NOMO-1 treated with dmso at 0.1 percent for 144 hours (cell line): ENCODE results near the gene TMEM208.
A peak's percentile ranks its signal among the peaks of the same experiment; 100 is the strongest.

Source experiments
- DNase-seq: peaks from one replicate; lab custom pipeline; 2025; ENCODE audit not compliant: unreplicated experiment; lab: John Stamatoyannopoulos, UW

The TMEM208 gene

DNA sequence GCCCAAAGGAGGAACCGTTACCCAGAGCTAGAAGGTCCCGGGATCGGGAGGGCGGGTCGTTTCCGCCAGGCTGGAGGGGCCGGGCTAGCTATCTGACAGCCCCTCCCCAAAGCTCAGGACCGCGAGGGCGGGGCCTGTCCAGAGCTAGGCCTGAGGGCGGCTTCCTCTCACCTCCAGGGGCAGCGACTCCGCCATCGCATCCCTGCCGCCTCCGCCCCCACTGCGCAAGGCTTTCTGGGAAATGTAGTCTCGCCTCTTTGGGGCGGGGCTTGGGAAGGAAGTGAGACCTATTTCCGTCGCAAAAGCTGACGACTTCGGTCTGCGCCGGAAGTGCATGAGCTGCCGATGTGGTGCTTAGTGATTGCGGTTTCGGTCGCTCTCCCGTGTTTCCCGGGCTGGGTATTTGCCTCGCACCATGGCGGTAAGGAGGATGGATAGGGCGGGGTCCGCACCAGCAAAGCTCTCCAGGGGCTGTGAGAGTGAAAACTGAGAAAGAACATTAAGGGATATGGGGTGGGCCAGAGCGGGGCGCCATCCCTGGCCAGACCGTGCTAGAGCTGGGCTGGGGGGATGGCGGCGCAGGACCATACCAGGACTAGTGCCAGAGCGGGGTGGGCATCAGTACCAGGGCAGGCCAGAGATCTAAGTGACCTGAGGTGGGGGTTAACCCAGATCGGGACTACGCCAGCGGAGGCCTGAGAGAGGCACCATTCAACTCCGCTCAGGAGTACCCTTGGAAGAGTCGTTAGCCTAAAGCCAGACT lies at the start of gene TMEM208:
TSS of gene TMEM208 (plus strand) at position 327 of the 763 bp plus-strand sequence. CDS start at position 416, 89 bp downstream.
- peak; percentile 97 for DNase-seq

DNA sequence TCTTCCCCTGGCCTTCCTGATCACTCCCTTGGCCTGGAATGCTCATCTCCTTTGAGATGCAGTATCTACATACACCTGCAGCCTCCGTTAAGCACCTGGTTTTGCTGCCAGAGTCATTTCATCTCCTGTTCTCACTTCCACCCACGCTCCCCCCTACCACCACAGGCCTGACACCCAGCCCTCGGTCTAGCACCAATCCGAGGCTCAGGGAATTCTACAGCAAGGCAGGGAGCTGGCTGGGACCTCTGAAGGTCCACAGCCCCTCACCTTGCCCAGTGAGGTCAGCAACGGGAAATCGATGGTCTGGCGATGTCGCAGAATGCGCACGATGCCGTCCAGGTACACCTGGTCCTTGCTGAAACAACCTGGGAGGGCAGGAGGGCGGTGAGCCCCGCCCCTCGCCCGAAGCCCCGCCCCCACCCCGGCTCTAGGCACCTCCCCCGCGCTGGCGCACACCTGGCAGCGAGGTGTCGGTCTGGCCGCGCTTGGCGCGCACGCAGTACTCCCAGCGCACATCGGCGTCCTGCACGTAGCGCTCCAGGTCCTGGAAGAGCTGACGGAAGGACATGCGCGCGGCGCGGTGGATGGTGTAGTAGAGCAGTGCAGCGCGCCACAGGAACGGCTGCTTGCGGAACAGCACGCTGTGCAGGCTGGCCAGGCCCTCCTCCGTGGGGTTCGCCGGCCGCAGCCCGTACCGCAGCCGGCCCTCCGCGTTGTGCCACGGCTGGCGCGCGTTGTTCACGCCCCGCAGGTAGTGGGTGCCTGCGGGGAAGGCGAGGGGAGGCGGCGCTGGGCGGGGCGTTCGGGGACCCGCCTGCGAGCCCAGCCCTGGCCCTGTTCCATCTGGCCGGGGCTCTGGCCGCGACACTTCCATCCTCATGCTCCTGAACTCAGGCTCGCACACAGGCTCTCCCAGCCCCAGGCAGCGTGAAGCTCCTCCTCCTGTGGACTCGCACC lies 48.9 kb upstream of the TMEM208 start:
- DNase-seq = no peak

DNA sequence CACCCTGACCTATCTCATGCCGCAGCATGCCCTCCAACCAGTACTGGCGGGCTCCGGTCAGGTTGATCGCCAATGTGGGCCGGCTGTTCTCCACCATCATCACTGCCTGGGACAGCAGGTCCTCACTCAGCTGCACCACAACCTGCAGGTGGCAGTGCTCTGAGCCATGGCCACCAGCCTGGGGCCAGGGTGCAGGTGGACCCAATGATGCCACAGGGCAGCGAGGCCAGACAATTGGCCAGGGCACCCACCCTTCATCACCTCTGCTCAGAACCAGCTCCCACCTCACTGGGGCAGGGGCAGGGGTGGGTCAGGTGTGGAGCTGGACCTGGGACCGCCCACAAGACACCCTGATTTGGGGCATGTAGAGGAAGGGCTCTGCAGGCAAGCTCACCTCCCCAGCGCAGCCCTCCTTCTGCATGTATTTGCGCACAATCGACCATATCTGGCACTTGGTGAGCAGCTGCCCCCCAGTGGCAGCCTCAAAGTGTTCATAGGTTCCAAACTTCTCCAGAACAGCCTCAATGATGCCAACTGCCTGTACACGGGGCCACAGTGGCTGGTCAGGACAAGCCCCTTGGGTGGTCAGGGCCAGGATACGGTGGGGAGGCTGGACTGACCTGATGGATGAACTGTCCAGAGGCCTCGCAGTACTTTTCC lies 47.4 kb upstream of the TMEM208 start:
- DNase-seq = no peak

DNA sequence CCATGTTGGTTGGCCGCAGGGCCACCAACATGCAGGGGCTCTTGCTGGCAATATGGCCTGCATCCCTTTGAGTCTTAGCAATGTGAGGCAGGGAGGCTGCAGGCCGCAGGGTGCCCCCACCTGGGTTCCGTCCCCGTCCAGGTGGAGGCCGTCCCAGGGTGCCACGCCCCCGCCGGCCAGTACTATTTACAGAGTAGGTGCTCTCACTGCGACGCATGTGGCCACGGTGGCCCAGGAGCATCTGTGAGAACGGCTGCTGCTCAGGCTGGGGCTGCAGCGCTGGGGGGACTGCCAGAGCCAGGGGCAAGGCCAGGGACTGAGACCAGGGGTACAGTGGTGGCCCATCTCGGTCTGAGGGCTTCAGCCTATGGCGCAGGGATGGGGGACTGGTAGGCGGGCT lies 46.8 kb upstream of the TMEM208 start:
- no peak for DNase-seq

DNA sequence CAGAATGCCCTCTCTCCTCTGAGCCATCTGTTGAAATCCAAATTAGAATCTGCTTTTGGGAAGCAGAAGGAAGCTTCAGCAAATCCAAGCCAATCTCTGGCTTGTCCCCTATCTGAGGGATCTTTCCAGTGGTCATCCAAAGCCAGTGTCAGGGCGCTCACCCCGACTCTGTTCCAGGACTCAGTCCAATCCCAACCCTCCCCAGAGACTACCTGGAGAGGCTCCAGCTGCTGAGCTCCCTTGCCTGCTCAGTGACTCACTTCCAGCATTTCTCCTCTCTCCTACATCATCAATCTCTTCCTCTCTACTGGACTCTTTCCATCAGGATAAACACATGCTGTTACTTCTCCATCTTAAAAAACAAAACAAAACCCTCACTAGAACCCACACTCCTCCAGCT lies 45.6 kb upstream of the TMEM208 start:
- no peak for DNase-seq

DNA sequence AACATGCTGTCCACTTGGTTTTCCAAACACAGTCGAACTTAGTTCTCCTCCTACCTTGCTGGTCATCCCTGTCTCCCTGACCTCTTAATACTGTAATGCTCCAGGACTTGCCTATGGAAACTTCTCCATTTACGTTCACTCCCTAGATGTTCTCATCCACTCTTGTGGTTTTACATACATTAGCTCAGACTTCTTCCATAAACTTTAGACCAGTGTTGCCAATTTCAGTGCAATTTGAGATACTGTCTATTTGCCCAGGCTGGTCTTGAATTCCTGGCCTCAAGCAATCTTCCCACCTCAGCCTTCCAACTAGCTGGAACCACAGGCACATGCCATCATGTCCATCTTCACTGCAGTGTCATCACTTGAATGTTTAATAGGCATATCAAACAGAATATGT lies 44.6 kb upstream of the TMEM208 start:
- no peak for DNase-seq

DNA sequence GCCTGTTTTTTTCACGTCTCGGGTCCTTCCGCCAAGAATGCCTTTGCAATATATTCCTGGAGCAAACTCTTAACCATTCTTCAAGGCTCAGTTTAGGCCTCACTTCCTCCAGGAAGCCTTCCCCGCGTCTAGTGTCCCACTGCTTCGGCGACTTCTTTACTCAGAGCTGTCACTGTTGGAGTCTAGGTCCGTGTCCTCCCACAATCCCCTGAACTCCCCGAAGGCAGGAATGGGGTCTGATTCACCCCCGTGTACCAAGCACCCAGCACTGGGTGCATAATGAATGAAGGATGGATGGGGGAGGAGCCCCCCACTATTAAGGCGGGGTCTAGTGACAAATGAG lies 43.7 kb upstream of the TMEM208 start:
- DNase-seq = no peak

DNA sequence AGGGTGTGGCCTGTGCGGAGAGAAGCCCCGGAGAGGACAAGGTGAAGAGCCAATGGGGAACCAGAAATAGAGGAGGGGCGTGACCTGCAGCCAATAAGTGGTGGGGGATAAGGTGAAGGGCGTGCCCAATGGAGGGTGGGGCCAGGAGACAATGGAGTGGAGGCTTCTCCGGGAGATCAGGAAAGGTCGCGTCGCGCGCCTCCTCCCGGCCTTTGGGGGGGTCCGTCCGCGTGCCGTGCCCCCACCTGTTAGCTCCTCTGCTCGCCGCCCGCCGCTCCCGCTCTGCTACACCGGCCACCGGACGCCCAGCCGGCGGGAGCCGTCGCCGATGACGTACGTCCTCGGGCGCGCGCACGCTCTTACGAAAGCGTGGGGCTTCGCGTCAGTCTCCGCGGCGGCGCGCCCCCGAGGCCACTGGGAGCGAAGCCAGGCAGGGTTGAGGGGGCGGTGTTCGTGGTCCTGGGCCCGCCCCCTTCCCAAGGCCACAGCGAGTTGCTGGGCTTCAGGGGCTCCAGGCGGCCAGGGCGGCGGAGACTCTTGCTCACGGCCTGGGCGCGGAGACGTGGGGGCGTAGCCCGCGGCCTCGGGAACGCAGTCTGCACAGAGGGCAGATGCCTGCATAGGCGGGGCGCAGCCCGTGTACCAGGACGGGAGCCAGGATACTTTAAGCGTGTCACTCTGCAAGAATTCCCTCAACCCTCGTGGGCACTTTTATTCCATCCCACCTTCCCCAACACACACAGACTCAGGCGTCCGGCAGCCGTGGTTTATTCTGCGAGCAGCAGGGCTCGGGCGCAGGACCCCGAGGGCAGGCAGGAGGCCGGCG lies 43.1 kb upstream of the TMEM208 start, which contains the start of gene MATCAP1:
TSS of gene MATCAP1 (minus strand) at position 337 of the 826 bp plus-strand sequence. CDS start 3,353 bp downstream, outside the sequence.
- DNase-seq = peak; percentile 98

DNA sequence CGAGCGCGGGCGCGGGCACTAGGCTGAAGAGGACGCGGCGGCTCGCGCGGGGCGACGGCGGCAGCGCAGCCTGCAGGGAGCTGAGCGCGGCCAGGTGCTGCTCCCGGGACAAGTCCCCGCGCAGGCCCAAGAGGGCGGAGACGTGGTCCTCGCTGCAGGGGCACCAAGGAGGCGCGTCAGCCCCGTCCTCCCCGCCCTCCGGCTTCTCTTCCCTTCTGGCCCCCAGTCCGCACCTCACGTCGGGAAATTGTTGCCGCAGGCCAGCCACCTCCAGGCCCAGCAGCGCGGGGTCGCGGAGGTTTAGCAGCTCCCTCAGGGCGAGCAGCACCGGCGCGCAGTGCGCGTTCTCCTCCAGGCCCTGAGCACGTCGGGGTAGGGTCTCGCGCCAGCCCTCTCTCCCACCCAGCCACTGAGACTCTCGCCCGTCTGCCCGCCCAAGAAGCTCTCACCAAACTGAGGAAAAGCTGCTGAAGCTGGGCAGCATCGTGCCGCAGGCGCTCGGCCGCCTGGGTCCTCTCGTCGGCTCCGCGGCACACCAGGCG lies 42.4 kb upstream of the TMEM208 start:
- DNase-seq = no peak

DNA sequence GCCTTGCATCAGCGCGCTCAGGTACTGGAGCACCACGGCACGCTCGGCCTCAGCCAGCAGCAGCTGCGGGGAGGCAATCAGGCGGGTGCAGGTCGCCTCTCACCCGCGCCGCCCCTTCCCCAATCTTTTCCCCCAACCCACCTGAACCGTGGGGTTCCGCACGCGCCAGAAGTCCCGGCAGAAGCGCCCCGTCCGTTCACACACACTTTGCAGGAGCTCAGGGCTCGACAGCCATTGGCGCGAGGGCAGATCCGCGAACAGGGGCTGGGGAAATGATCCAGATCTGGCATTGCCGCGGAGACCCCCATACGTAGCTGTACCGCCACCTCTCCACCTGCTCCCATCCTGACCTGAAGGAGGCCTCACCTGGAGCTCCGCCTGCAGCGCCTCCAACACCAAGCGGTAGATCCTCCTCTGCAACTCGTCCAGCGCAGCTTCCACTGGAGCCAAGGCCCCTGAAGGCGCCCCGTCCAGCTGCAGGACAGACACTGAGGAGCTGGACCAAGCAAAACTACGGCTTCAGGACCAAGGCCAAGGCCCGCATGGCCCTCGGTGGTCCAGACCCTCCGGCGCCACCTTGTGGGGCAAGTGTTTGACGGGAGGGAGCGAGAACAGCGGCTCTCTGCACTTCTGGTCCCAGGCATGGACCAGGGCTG lies 41.8 kb upstream of the TMEM208 start:
- DNase-seq = peak; percentile 73

DNA sequence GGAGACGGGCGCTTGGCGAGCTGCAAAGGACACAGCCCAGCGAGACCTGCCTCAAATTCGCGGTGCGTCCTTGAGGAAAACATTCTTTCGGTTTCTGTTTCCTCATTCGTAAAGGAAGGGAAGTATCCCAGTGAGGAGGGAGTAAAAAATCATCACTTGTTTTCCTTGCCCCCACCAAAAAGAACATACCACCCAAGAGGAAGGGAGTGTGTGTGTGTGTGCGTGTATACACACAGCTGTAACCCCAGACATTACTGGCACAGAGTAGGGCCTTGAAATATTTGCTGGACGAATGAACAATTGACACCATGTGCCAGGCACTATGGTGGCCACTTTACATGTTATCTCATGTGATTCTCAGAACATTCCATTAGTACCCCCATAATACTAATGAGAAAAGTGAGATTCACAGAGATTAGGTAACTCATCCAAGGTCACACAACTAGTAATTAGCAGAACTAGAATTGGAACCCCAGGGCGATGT lies 41.2 kb upstream of the TMEM208 start:
- no peak for DNase-seq

DNA sequence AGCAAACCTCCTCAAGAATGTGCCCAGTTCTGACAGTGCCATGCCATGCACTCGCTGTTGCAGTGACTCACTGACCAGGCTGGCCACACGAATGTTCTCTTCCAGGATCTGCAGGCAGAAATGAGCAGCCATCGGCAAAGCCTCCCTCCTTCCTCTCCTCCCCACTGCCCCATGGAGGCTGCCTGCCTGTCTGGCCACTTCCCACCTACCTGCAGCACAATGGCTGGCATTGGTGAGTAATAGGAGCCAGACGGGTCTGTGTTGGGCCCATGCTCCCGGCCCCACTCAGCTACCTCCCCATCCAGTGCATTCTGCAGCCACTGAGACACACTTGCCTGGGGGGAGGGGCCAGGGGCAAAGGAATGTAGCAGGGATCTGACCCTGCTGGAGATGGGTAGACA lies 40.4 kb upstream of the TMEM208 start:
- no peak for DNase-seq

DNA sequence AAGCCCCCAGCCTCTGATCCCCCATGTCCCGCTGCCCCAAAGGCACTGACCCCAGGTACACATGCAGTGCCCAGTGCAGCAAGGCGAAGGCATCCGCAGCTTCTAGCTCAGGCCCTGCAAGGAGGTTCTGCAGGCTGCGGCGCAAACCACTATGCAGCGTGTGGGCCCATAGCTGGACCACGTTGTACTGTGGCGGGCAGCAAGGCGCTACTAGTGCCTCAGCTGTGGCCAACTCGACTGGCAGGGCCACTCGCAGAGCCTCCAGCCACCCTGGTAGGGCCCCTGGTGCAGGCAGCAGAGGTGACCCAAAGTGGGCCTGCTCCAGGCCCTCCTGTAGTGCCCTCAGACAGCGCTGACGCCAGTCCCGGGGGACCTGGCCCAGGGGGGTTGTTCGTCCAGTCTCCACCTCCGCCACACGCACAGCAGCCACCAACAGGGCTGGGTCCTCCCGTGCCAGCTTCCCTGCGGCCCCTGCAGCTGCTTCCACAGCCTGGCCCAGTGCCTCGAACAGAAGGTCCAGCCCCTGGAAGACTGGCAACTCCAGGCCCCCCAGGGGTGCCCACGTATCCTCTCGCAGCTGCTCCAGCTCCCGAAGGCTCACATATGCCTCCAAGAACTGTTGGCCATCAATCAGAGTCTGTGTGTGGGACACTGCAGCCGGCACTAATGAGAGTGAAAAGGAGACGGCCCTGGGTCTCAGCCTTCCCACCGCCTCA lies 39.6 kb upstream of the TMEM208 start:
- no peak for DNase-seq

DNA sequence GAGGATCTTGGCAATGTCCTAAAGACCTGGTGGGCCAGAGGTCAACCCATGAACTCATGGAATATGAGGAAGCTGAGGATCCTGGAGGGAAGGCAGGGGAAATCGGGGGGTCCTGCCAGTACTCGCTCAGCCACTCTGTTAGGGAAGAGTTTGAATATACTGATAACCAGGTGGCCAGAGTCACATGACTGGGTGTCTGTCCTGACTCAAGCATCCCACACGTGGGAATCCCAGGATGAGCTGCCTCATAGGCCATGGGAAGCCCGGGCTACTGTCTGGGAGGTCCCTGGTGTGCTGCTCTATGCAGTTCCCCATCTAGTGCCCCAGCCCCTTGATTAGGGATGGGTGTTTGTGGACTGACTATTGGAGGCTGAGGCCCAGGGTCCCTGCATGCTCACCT lies 38.6 kb upstream of the TMEM208 start:
- DNase-seq = no peak

DNA sequence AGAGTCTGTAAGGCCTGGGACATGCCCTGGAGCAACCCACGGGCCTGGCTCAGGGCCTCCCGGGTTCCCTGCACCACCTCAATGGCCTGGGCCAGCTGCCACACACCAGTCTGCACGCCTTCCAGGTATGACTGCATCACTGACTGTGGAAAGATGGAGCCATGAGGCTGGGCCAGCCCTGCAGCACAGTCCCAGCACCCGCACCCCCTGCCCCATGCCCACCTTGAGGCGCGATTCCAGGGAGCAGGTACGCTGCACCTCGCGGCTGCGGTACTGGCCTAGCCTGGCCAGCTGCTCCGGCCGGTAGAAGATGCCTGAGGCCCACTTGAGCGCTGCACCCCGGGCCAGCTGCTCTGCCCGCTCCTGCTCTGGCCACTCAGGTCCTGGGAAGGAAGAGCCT lies 38.1 kb upstream of the TMEM208 start:
- no peak for DNase-seq

DNA sequence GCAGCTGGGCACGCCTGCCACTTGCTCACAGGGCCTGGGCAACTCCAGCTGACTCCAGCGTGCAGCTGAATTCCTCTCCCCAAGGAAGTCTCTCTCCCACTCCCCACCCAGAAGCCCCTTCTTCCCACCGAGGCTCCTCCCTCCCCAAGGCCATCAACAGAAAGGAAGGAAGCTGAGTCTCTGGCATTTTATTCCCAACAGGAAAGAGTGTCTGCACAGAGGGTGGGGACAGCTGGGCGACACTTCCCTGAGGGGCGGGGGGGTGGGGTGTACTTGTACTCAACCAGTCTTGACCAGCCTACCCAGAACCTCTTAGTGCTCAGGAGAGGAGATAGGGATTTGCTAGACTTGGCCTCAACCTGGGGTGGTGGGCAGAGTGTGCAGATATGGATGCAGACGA lies 36.9 kb upstream of the TMEM208 start, which contains the start of gene EXOC3L1:
TSS of gene EXOC3L1 (minus strand) at position 96 of the 400 bp plus-strand sequence. CDS start 460 bp downstream, outside the sequence.
- no peak for DNase-seq

DNA sequence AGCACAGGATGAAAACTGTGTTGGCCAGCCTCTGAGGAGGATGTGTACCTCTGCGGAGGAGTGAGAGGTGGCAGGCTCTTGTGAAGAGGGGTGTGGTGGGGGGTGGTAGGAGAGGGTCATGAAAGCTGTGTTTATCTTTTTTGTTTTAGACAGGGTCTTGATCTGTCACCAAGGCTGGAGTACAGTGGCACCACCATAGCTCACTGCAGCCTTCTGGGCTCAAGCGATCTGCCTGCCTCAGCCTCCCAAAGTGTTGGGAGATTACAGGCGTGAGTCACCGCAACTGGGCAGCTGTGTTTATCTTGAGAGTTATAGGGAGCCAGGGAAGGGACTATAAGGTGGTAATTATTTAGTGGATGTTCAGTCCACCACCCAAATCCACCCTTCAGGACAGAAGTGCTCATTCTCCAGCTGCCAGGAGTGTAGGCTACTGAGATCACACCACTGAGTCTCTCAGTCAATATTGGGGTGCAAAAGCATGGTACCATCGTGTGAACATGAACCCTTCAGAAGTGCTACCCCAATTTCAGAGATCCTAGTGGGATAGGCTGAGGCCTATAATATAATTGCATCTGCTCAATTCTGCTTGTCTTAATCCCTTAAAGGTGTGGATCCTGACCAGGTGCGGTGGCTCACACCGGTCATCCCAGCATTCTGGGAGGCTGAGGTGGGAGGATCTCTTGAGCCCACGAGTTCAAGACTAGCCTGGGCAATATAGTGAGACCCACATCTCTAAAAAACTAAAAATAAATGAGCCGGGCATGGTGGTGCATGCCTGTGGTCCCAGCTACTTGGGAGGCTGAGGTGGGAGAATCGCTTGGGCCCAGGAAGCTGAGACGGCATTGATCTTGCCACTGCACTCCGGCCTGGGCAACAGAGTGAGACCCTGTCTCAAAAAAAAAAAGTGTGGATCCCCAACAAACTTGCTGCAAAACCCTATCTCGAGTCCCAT lies 36.2 kb upstream of the TMEM208 start:
- DNase-seq = no peak
